ENCODE data around the gene DCANP1.

- TF ChIP-seq CTCF (conservative IDR thresholded peaks at IDR 0.05) (no peak), ZFX (IDR thresholded peaks at IDR 0.05) (no peak)
These were observed 9.3 kb upstream of the DCANP1 start for GRCh38 chr5:135456238-135457099.

Measured in C4-2B (cell line).